ENCODE results near the gene LHX3.

LHX3 gene

DNA sequence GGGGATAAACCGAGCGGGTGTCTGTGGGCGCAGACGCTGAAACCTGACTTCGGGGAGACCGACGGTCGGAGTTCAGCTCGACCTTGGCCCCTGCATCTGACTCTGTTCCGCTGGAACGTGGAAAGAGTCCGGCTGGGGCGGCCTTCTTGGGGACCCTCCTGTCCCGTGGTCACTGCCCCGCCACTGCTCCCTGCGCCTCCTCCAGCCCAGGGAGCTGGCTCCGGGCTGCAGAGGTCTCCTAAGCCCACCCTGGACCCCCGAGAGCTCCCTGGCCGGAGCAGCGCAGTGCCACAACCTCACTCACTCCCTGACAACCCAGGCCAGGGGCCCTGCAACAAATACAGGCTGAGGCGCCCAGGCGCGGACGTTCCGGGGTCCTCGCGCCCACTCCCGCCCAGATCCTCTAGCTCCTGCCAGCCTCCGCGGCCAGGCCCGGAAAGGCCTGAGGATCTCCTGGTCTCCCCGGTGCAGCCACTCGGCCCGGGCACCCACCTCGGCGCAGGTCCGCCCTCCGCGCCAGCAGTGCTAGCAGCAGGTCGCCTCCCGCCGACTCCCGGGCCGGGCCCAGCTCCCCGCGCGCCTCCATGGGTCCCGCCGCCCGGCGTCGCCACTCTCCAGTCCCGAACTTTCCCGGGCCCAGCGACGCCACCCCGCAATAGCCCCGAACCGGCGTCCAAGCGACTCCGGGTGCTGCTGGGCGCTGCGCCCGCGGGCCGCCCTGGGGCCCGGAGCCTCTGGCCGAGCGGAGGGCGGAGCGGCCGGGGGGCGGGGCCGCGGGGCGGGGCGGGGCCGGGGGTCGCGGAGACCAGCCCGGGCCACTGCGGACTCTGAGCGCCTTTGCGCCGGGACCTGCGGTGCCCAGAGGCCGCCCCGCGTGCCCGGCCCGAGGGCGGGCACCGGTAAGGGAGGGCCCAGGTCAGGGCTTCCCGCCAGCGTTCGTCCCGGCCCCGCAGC is 2.2 kb downstream of the LHX3 start:
- DNase-seq (ENCODE audit: low read depth), result no peak
- no peak overlapping the region for H3K4me3 ChIP-seq (ENCODE audit: control insufficient read depth, low read depth, low read length)
- TF ChIP-seq, protein P1, sequence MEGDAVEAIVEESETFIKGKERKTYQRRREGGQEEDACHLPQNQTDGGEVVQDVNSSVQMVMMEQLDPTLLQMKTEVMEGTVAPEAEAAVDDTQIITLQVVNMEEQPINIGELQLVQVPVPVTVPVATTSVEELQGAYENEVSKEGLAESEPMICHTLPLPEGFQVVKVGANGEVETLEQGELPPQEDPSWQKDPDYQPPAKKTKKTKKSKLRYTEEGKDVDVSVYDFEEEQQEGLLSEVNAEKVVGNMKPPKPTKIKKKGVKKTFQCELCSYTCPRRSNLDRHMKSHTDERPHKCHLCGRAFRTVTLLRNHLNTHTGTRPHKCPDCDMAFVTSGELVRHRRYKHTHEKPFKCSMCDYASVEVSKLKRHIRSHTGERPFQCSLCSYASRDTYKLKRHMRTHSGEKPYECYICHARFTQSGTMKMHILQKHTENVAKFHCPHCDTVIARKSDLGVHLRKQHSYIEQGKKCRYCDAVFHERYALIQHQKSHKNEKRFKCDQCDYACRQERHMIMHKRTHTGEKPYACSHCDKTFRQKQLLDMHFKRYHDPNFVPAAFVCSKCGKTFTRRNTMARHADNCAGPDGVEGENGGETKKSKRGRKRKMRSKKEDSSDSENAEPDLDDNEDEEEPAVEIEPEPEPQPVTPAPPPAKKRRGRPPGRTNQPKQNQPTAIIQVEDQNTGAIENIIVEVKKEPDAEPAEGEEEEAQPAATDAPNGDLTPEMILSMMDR (conservative IDR thresholded peaks at IDR 0.05; ENCODE audit: control insufficient read depth, insufficient read depth, low read depth, low read length), result no peak

DNA sequence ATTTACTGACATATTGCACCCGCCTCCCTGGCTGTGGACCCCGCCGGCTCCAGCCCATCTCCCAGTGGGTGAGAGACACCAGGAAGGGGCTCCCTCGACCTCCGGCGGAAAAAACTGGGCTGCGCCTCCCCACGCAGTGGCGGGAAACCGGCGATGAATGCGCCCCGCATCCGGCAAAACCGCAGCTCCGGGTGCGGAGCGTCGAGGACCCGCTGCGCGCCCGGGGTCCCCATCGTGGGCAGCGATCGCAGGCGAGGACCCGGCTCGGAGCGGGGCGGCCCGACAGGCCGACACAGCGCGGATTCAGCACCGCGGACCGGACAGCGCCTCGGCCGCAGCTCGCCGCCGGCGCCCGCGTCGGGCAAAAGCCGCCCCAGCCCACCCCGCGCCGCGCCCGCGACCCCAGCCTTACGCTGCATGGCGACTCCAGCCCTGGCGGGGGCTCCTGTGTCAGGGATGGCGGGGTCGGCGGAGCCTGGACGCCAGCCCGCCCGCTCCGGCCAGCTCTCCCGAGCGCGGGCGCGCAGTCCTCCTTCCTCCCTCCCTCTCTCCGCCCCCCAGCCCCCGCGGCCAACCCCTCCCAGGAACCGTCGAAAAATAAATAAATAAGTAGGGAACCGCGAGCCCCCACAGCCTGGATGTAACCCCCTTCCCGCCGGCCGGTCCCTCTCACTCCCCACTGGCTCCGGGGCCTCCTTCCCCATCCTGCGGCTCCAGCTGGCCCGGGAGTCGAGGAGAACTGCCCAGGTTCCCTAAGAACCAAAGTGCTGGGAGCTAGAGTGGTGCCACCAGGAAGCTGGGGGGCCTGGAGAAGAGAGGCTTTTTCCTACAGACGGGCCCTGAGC is 3.1 kb downstream of the LHX3 start:
- TF ChIP-seq, protein P1 (conservative IDR thresholded peaks at IDR 0.05; ENCODE audit: control insufficient read depth, insufficient read depth, low read depth, low read length), result no peak
- no peak overlapping the region for H3K4me3 ChIP-seq (ENCODE audit: control insufficient read depth, low read depth, low read length)
- DNase-seq (ENCODE audit: low read depth), result no peak

DNA sequence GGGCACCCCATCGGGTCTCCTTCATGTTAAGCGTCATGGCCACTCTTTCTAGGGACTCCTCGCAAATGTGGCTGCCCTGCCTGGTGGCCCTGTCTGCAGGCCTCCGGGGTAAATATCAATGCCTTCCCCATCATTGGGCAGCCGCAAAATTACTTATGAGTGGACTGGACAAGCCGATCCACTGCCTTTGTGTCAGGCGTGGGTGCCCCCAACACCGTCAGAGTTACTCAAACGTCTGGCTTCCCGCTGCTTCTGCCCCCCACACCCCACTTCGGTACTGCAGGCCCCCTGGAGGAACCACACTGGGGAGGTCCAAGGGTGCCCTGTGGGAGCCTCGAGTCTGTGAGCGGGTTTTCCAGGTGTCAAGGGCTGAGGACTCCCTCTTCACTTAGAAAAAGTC is 3.8 kb downstream of the LHX3 start:
- no peak overlapping the region for H3K4me3 ChIP-seq (ENCODE audit: control insufficient read depth, low read depth, low read length)
- no peak for DNase-seq (ENCODE audit: low read depth)
- TF ChIP-seq, protein P1 (conservative IDR thresholded peaks at IDR 0.05; ENCODE audit: control insufficient read depth, insufficient read depth, low read depth, low read length), result no peak

DNA sequence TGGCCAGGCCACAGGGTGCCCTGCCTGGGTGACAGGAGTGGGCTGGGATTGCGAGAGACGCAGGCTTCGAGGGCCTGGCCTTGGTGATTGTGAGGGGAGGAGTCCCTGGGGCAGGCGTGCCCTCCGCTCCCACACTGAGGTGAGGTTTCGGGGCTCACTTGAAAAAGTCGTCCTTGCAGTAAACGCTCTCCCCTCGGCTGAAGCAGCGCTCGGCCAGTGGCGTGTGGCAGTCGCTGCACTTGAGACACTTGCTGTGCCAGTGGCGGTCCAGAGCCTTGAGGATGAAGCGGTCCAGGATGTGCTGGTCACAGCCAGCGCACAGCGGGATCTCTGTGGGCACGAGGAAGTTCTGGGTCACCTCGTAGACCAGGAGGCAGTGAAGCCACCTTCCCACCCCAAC is 4.5 kb downstream of the LHX3 start:
- TF ChIP-seq, protein P1 (conservative IDR thresholded peaks at IDR 0.05; ENCODE audit: control insufficient read depth, insufficient read depth, low read depth, low read length), result no peak
- H3K4me3 ChIP-seq (ENCODE audit: control insufficient read depth, low read depth, low read length), result no peak overlapping the region
- DNase-seq (ENCODE audit: low read depth), result no peak

DNA sequence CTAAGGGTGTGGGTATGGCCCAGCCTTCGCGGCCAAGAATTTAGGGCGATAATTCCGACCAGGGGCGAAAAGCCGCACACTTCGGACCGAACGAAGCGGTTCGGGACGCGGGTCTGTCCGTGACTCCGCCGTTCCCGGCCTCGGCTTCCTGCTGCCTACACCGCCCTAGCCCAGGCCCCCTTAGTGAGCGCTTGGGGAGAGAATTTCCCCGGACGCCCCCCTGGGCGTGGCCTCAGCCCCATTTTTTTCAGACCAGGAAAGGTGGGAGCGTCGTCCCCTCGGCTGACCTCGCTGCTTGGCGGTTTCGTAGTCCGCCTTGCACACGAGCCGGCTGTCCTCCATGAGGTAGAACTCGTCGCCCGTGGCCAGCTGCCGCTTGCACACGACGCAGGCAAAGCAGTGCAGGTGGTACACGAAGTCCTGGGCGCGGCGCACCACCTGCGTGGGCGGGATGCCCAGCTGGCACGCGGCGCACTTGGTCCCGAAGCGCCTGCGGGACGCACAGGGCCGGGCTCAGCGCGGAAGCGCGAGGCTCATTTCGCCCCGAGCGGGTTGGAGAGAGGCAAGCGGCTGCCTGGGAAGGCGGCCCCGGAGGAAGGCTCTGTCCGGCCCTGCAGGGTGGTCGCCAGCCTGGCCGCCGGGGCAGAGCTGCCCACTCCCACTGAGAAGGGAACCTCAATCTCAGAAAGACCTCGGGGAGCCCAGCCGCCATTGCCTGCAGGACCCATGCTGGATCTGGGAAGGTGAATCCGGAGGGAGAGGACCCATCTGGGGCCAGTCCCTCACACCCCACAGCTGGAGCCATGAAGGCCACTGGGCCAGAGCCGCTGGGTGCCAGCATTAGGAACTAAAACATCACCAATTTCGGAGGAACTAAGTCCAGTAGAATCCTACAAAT is 5.3 kb downstream of the LHX3 start:
- TF ChIP-seq, protein P1 (conservative IDR thresholded peaks at IDR 0.05; ENCODE audit: control insufficient read depth, insufficient read depth, low read depth, low read length), result no peak
- no peak for DNase-seq (ENCODE audit: low read depth)
- H3K4me3 ChIP-seq (ENCODE audit: control insufficient read depth, low read depth, low read length), result no peak overlapping the region

DNA sequence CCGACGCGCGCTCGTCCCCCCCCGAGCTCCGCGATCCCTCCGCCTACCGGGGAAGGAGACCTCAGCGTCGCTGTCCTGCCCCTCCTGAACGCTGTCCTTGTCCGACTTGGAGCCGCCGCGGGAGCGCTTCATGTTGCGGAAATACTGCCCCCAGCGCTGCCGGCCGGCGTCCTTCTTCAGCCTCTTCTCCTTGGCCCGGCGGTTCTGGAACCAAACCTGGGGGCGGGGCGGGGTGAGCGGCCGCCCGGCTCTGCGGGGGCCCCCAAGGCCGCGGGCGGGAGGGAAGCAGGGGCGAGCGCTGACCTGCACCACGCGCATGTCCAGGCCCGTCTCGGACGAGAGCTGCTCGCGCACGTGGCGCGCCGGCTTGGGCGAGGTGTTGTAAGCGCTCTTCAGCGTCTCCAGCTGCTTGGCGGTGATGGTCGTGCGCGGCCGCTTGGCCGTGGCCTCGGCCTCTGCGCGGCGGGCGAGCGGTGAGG is 6.3 kb downstream of the LHX3 start:
- TF ChIP-seq, protein P1 (conservative IDR thresholded peaks at IDR 0.05; ENCODE audit: control insufficient read depth, insufficient read depth, low read depth, low read length), result no peak
- peak; percentile 11 for DNase-seq (ENCODE audit: low read depth)
- H3K4me3 ChIP-seq (ENCODE audit: control insufficient read depth, low read depth, low read length), result no peak overlapping the region

All from fibroblast of mammary gland (primary cell).